T-helper 2 cell treated with Interferon-gamma antibody and Interleukin-4, amounts not matched to agents 5 μg/mL and 100 μg/mL, for 36 hours (primary cell): ENCODE results near the gene SEC24C.
A peak's percentile ranks its signal among the peaks of the same experiment; 100 is the strongest.
"Not testable (repeated sequence)": the region's sequence is repeated elsewhere in the genome, so short reads cannot be mapped to it uniquely, and the experiment has no call there.

Experiments used
- DNase-seq: peaks from one replicate; pipeline ENCODE4 v3.0.0; 2021; ENCODE audit warnings: low spot score
- H3K27ac Mint-ChIP-seq: one replicate; pipeline ENCODE4 v1.8.0; 2021; ENCODE audit warnings: mild to moderate bottlenecking, mixed read lengths
- H3K27me3 Mint-ChIP-seq: one replicate; pipeline ENCODE4 v1.8.0; 2021; ENCODE audit warnings: low read depth, mixed read lengths
- H3K36me3 Mint-ChIP-seq: one replicate; pipeline ENCODE4 v1.8.0; 2021; ENCODE audit warnings: low read depth, mixed read lengths
- H3K4me1 Mint-ChIP-seq: one replicate; pipeline ENCODE4 v1.8.0; 2021; ENCODE audit warnings: low read depth, mixed read lengths
- H3K4me3 Mint-ChIP-seq: one replicate; pipeline ENCODE4 v1.8.0; 2022; ENCODE audit warnings: mild to moderate bottlenecking, moderate library complexity, mixed read lengths
- H3K9me3 Mint-ChIP-seq: one replicate; pipeline ENCODE4 v1.8.0; 2021; ENCODE audit warnings: mixed read lengths

The SEC24C gene

DNA sequence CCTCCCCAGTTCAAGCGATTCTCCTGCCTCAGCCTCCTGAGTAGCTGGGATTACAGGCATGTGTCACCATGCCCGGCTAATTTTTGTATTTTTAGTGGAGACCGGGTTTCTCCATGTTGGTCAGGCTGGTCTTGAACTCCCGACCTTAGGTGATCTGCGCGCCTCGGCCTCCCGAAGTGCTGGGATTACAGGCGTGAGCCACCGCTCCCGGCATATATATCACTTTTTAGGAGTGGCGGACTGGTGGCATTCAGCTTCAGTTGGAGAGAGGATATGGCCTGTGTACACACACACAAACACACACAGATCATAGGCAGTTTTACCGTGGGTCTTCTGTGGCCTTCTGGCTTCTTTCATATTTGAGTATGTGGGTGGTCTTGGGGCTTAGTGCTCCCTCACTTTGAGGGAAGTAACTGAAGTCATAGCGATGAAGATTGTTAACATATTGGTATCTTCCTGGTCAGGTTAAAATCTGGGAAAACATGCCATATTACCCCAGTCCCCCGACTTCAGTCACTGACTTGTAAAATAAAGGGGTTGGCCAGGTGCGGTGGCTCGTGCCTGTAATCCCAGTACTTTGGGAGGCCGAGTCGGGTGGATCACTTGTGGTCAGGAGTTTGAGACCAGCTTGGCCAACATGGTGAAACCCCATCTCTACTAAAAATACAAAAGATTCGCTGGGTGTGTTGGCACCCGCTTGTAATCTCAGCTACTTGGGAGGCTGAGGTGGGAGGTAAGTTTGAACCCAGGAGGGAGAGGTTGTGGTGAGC lies 43.0 kb downstream of the SEC24C start:
- Mint-ChIP-seq H3K4me1 (peaks cover 22% of the 10 kb centered on the region), H3K4me3 (peak overlapping the region; percentile 96), H3K36me3 (peaks cover 22% of the 10 kb centered on the region)
- not testable (repeated sequence) for H3K27me3 Mint-ChIP-seq, H3K27ac Mint-ChIP-seq, DNase-seq, H3K9me3 Mint-ChIP-seq

DNA sequence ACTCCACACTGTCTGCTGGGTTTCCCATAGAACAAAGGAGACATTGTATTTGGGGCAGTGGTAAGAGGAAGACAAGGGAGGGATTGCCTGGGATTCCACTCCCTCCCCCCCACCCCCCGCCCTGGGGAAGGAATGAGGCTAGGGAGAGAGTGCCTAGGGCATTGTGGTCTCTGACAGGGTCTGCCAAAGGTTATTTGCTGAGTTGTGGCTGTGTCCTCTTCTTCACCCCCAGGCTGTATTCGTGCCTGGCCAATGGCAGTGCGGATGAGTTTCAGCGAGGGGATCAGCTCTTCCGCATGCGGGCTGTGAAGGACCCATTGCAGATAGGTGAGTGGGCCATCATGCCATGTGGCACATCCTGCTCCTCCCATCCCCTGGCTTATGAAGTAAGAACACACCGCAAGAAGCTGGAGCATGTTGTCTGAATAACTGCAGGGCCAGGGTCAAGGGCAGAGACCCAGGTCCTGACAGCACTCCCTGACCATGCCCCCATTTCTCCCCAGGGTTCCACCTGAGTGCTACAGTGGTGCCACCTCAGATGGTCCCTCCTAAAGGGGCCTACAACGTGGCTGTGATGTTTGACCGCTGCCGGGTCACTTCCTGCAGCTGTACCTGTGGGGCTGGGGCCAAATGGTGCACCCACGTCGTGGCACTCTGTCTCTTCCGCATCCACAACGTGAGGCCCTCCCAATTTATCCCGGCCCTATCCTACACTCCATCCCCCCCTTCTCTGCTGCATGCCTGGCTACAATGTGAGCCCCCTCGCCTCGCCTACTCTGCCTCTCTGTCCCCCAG lies 44.9 kb downstream of the SEC24C start:
- H3K27me3 Mint-ChIP-seq = no peaks in the 10 kb centered on the region
- H3K9me3 Mint-ChIP-seq = no peaks in the 10 kb centered on the region
- no peak for DNase-seq
- H3K36me3 Mint-ChIP-seq = peaks cover 29% of the 10 kb centered on the region
- no peak overlapping the region for H3K4me3 Mint-ChIP-seq
- no peak overlapping the region for H3K27ac Mint-ChIP-seq
- peaks cover 16% of the 10 kb centered on the region for H3K4me1 Mint-ChIP-seq

DNA sequence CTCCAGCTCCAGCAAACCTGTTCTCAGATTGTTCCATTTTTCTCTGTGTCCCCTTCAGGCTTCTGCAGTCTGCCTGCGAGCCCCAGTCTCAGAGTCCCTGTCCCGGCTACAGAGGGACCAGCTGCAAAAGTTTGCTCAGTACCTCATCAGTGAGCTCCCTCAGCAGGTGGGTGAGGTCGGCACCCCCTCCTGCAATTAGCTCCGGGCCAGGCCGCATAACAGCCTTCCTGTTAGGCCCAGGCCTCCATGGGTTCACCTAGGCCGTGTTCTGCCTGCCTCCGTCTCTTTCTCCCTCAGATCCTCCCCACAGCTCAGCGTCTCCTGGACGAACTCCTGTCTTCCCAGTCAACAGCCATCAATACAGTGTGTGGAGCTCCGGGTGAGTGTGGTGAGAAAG lies 45.5 kb downstream of the SEC24C start:
- peaks cover 35% of the 10 kb centered on the region for H3K36me3 Mint-ChIP-seq
- H3K9me3 Mint-ChIP-seq = no peaks in the 10 kb centered on the region
- no peak overlapping the region for H3K4me3 Mint-ChIP-seq
- H3K4me1 Mint-ChIP-seq = peaks cover 16% of the 10 kb centered on the region
- DNase-seq = no peak
- H3K27ac Mint-ChIP-seq = no peak overlapping the region
- H3K27me3 Mint-ChIP-seq = no peaks in the 10 kb centered on the region

DNA sequence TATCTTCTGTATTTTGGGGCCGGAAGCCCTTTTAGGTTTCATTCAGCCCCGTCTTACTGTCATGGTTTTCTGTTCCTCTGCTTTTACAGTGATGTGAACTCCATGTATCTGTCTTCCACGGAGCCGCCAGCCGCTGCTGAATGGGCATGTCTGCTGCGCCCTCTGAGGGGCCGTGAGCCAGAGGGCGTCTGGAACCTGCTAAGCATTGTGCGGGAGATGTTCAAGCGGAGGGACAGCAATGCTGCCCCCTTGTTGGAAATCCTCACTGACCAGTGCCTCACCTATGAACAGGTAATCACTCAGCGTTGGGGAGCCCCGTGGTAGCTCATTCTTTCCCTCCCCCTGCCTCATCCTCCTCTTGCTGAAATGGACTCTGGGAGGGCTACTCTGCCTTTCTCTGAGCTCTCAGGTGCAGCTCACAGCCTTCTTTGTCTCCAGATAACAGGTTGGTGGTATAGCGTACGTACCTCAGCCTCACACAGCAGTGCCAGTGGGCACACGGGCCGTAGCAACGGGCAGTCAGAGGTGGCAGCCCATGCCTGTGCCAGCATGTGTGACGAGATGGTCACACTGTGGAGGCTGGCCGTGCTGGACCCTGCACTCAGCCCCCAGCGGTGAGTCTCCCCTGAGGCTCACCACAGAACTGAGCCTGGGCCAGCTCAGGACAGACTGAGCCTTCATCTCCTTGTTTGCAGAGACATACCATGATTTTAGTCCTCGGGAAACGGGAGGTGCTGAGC lies 46.9 kb downstream of the SEC24C start:
- no peak overlapping the region for H3K27ac Mint-ChIP-seq
- H3K4me1 Mint-ChIP-seq = peaks cover 10% of the 10 kb centered on the region
- DNase-seq = no peak
- no peak overlapping the region for H3K4me3 Mint-ChIP-seq
- H3K27me3 Mint-ChIP-seq = no peaks in the 10 kb centered on the region
- H3K36me3 Mint-ChIP-seq = peaks cover 38% of the 10 kb centered on the region
- H3K9me3 Mint-ChIP-seq = no peaks in the 10 kb centered on the region

DNA sequence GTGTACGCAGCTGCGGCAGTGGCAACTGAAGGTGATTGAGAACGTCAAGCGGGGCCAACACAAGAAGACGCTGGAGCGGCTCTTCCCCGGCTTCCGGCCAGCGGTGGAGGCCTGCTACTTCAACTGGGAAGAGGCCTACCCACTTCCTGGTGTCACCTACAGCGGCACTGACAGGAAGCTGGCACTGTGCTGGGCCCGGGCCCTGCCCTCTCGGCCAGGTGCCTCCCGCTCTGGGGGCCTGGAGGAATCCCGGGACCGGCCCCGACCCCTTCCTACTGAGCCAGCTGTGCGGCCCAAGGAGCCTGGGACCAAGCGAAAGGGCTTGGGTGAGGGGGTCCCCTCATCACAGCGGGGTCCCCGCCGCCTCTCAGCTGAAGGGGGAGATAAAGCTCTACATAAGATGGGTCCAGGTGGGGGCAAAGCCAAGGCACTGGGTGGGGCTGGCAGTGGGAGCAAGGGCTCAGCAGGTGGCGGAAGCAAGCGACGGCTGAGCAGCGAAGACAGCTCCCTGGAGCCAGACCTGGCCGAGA lies 47.8 kb downstream of the SEC24C start:
- H3K4me1 Mint-ChIP-seq = peaks cover 4% of the 10 kb centered on the region
- no peak overlapping the region for H3K27ac Mint-ChIP-seq
- H3K27me3 Mint-ChIP-seq = no peaks in the 10 kb centered on the region
- H3K4me3 Mint-ChIP-seq = no peak overlapping the region
- H3K9me3 Mint-ChIP-seq = no peaks in the 10 kb centered on the region
- no peak for DNase-seq
- H3K36me3 Mint-ChIP-seq = peaks cover 36% of the 10 kb centered on the region

DNA sequence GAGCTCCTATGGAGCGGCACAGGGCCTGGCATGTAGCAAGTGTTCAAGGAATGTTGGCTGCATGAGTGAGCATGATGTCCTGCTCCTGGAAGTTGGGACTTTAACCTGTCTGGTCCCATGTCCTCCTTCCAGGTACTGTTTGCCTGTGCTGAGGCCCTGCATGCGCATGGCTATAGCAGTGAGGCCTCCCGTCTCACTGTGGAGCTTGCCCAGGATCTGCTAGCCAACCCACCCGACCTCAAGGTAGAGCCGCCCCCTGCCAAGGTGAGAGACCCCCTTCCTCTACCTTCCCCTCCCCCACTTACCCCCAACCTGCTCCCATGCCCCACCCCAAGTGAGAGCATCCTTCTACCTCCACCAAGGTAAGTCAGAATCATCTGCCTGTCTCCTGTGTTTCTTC lies 49.3 kb downstream of the SEC24C start:
- no peak overlapping the region for H3K4me3 Mint-ChIP-seq
- no peaks in the 10 kb centered on the region for H3K4me1 Mint-ChIP-seq
- no peak for DNase-seq
- no peaks in the 10 kb centered on the region for H3K27me3 Mint-ChIP-seq
- H3K36me3 Mint-ChIP-seq = peaks cover 48% of the 10 kb centered on the region
- H3K27ac Mint-ChIP-seq = no peak overlapping the region
- H3K9me3 Mint-ChIP-seq = no peaks in the 10 kb centered on the region

DNA sequence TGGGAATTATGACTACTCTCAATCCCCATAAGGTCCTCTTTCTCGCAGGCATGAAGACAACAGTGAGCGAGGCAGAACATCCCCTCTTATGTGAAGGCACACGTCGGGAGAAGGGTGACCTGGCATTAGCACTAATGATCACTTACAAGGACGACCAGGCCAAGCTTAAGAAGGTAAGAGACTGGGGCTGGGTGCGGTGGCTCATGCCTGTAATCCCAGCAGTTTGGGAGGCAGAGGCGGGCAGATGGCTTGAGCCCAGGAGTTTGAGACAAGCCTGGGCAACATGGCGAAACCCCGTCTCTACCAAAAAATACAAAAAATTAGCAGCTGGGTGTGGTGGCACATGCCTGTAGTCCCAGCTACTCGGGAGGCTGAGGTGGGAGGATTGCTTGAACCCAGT lies 51.3 kb downstream of the SEC24C start:
- H3K36me3 Mint-ChIP-seq = peaks cover 52% of the 10 kb centered on the region
- not testable (repeated sequence) for H3K27me3 Mint-ChIP-seq, H3K9me3 Mint-ChIP-seq, H3K27ac Mint-ChIP-seq, H3K4me1 Mint-ChIP-seq, DNase-seq, H3K4me3 Mint-ChIP-seq

DNA sequence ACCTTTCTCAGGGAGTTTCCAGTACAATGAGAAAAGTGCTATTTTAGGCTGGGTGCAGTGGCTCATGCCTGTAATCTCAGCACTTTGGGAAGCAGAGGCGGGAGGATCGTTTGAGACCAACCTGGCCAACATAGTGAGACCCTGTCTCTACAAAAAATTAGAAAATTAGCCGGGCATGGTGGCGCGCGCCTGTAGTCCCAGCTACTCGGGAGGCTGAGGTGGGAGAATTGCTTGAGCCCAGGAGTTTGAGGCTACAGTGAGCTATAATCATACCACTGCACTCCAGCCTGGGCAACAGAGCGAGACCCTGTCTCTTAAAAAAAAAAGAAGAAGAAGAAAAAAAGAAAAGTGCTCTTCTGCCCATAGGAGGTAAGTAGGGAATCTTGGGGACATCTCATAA lies 51.9 kb downstream of the SEC24C start:
- H3K27me3 Mint-ChIP-seq, H3K9me3 Mint-ChIP-seq, DNase-seq, H3K4me1 Mint-ChIP-seq, H3K27ac Mint-ChIP-seq, H3K4me3 Mint-ChIP-seq: not testable (repeated sequence)
- H3K36me3 Mint-ChIP-seq = peaks cover 50% of the 10 kb centered on the region

DNA sequence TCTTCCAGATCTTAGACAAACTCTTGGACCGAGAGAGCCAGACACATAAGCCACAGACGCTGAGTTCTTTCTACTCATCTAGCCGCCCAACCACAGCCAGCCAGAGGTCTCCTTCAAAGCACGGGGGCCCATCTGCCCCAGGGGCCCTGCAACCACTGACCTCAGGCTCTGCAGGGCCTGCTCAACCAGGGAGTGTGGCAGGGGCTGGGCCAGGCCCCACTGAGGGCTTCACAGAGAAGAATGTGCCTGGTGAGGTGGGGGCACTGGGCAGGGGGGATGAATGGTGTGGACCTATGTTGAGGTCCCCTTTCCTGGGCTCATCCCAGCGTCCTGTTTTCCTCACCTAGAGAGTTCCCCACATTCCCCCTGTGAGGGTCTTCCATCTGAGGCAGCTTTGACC lies 52.6 kb downstream of the SEC24C start:
- H3K4me3 Mint-ChIP-seq = no peak overlapping the region
- no peaks in the 10 kb centered on the region for H3K9me3 Mint-ChIP-seq
- no peaks in the 10 kb centered on the region for H3K4me1 Mint-ChIP-seq
- peaks cover 48% of the 10 kb centered on the region for H3K36me3 Mint-ChIP-seq
- no peak overlapping the region for H3K27ac Mint-ChIP-seq
- DNase-seq = no peak
- no peaks in the 10 kb centered on the region for H3K27me3 Mint-ChIP-seq

DNA sequence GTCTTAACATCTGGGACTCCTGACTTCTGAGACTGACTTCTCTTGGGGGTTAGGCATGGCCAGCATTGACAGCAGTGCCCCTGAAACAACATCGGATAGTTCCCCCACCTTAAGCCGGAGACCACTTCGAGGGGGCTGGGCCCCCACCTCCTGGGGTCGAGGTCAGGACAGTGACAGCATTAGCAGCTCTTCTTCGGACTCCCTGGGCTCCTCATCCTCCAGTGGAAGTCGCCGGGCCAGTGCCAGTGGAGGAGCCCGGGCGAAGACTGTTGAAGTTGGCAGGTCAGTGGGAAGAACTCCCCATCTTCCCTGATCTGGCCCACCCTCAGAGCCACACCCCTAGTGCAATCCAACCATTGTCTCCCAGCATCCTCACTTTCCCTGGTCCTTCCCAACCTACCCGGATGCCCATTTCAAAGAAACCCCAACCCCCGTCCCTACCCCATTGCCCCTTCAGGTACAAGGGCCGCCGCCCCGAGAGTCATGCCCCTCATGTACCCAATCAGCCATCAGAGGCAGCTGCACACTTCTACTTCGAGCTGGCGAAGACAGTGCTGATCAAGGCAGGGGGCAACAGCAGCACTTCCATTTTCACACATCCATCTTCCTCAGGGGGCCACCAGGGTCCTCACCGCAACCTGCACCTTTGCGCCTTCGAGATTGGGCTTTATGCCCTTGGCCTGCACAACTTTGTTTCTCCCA lies 53.3 kb downstream of the SEC24C start:
- no peak for DNase-seq
- Mint-ChIP-seq H3K27ac (no peak overlapping the region), H3K4me3 (no peak overlapping the region), H3K36me3 (peaks cover 53% of the 10 kb centered on the region), H3K27me3 (no peaks in the 10 kb centered on the region), H3K4me1 (no peaks in the 10 kb centered on the region), H3K9me3 (no peaks in the 10 kb centered on the region)

DNA sequence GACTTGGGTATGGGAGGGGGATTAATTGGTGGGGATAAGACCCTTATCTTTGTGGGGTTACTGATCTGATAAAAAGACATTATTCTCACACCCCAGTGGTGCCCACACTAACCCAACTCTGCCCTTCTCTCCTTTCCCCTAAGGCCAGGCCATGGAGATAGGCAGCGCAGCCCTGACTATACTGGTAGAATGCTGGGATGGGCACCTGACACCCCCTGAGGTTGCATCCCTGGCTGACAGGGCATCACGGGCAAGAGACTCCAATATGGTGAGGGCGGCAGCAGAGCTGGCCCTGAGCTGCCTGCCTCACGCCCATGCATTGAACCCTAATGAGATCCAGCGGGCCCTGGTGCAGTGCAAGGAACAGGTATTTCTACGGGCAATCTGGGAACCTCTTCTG lies 53.9 kb downstream of the SEC24C start:
- no peaks in the 10 kb centered on the region for H3K9me3 Mint-ChIP-seq
- H3K27me3 Mint-ChIP-seq = no peaks in the 10 kb centered on the region
- H3K4me3 Mint-ChIP-seq = no peak overlapping the region
- no peak overlapping the region for H3K27ac Mint-ChIP-seq
- peaks cover 57% of the 10 kb centered on the region for H3K36me3 Mint-ChIP-seq
- DNase-seq = no peak
- no peaks in the 10 kb centered on the region for H3K4me1 Mint-ChIP-seq

DNA sequence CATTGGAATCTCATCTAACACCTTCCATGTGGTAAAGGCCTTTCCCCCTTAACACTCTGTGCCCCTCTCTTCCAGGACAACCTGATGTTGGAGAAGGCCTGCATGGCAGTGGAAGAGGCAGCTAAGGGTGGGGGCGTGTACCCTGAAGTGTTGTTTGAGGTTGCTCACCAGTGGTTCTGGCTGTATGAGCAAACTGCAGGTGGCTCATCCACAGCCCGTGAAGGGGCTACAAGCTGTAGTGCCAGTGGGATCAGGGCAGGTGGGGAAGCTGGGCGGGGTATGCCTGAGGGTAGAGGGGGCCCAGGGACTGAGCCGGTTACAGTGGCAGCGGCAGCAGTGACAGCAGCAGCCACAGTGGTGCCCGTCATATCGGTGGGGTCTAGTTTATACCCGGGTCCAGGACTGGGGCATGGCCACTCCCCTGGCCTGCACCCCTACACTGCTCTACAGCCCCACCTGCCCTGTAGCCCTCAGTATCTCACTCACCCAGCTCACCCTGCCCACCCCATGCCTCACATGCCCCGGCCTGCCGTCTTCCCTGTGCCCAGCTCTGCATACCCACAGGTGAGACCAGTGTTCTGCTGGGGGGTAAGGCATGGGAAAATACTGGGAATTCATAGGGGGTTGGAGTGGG lies 54.9 kb downstream of the SEC24C start:
- H3K4me3 Mint-ChIP-seq = no peak overlapping the region
- peaks cover 6% of the 10 kb centered on the region for H3K4me1 Mint-ChIP-seq
- H3K36me3 Mint-ChIP-seq = peaks cover 57% of the 10 kb centered on the region
- no peak for DNase-seq
- no peak overlapping the region for H3K27ac Mint-ChIP-seq
- no peaks in the 10 kb centered on the region for H3K9me3 Mint-ChIP-seq
- no peaks in the 10 kb centered on the region for H3K27me3 Mint-ChIP-seq

DNA sequence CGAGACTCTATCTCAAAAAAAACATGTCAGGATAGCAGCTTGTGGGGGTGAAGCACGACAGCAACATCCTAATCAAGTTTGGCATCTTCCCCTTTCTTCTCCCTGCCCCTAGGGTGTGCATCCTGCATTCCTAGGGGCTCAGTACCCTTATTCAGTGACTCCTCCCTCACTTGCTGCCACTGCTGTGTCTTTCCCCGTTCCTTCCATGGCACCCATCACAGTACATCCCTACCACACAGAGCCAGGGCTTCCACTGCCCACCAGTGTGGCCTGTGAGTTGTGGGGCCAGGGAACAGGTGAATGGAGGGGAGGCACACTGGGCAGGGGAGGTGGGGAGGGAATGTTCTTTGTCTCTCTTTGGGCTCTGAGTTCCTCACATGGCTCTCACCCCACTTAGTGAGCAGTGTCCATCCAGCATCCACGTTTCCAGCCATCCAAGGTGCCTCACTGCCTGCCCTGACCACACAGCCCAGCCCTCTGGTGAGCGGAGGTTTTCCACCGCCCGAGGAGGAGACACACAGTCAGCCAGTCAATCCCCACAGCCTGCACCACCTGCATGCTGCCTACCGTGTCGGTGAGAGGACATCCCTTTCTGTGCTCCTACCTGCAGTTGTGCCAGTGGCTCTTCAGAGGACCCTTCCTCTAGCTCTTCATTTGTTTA lies 55.9 kb downstream of the SEC24C start:
- Mint-ChIP-seq H3K27ac (no peak overlapping the region), H3K9me3 (no peaks in the 10 kb centered on the region), H3K36me3 (peaks cover 53% of the 10 kb centered on the region), H3K27me3 (no peaks in the 10 kb centered on the region), H3K4me1 (peaks cover 7% of the 10 kb centered on the region), H3K4me3 (no peak overlapping the region)
- DNase-seq = no peak
